Measurements from ENCODE around the gene STIP1. TPM values are rescaled to one million over a fixed set of nuclear protein-coding genes. Genes with fewer than 3 reads are reported as not detected.
"Not testable (repeated sequence)": the region's sequence is repeated elsewhere in the genome, so short reads cannot be mapped to it uniquely, and the experiment has no call there.

Gene STIP1
- total RNA-seq, 4 donors from 2014 or later = 141 to 193 (median 168) TPM

DNA sequence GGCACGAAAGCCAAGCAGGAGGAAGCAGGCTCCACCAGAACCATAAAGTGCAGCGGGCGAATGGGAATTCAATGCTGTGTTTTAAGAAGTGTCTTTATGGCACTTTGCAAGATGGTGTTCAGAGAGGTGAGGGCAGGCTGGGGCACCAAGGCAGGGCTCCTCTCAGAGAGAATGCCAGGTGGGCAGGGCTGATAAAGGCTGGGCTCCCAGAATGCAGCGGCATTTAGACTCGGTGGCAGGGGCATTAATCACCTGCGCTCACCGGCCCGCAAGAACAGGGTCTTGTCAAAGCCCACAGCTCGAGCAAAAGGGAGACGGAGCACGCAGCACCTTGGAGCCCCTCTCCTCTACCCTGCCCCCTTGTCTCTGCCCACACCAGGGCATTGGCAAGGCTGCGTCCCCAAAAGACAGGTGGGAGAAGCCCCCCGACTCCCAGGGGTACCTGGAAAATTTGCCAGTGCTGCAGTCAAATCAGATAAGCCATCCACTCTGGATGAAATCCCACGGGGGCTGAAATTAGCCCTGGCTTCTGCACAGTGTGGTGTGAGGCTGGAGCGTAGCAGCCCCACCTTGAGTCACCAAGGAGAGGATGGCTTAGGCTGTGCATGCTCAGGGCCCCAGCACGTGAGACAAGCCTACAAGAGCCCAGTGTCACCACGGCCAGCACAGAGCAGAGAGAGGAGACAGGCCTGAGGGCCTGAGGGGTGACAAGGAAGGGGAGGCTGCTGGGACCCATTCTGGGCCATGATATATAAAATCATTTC is 28.2 kb upstream of the STIP1 start:
- peak overlapping the region in 2 of 4 donors; percentile 46 to 71 for H3K27ac ChIP-seq
- DNase-seq (no peak), ATAC-seq (no peak)
- no peaks in the 10 kb centered on the region for H3K9me3 ChIP-seq
- in situ Hi-C loops (cut with MboI; ENCODE audit: low sequenced_read_pairs in 4 of 4) = loop anchor here in 1 of 4 donors (25.0 kb wide), 1 partner anchor 321 kb away; the partner anchor contains the start of gene MARK2
- H3K36me3 ChIP-seq = no peaks in the 10 kb centered on the region
- H3K4me1 ChIP-seq = peaks cover 28 to 44% of the 10 kb centered on the region in 2 donors
- intact Hi-C loops (cut with DNase I; ENCODE audit: low total_unique reads) = no loop called here
- TF ChIP-seq, protein P1, sequence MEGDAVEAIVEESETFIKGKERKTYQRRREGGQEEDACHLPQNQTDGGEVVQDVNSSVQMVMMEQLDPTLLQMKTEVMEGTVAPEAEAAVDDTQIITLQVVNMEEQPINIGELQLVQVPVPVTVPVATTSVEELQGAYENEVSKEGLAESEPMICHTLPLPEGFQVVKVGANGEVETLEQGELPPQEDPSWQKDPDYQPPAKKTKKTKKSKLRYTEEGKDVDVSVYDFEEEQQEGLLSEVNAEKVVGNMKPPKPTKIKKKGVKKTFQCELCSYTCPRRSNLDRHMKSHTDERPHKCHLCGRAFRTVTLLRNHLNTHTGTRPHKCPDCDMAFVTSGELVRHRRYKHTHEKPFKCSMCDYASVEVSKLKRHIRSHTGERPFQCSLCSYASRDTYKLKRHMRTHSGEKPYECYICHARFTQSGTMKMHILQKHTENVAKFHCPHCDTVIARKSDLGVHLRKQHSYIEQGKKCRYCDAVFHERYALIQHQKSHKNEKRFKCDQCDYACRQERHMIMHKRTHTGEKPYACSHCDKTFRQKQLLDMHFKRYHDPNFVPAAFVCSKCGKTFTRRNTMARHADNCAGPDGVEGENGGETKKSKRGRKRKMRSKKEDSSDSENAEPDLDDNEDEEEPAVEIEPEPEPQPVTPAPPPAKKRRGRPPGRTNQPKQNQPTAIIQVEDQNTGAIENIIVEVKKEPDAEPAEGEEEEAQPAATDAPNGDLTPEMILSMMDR (IDR thresholded peaks at IDR 0.05 in 4 of 5, conservative IDR thresholded peaks at IDR 0.05 in 1 of 5) = no peak
- TF ChIP-seq POLR2A (IDR thresholded peaks at IDR 0.05) = no peak
- no peak overlapping the region for H3K4me3 ChIP-seq
- H3K27me3 ChIP-seq = no peaks in the 10 kb centered on the region

DNA sequence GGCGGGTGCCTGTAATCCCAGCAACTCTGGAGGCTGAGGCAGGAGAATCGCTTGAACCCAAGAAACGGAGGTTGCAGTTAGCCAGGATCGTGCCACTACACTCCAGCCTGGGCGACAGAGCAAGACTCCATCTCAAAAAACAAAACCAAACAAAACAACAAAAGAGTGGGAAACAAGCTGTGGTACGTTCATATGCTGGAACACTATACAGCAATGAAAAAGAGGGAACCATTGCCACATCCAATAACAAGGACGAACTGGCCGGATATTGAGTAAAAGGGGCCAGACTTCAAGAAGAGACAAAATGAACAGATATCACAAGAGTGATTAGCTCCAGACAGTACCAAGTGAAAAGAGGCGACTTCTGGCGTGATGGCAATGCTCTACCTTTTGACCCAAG is 24.9 kb upstream of the STIP1 start:
- Histone ChIP-seq H3K4me1 (peaks cover 38 to 55% of the 10 kb centered on the region in 2 donors), H3K27ac (peak overlapping the region in 1 of 4 donors; percentile 31), H3K4me3 (no peak overlapping the region), H3K36me3 (no peaks in the 10 kb centered on the region), H3K27me3 (no peaks in the 10 kb centered on the region), H3K9me3 (no peaks in the 10 kb centered on the region)
- intact Hi-C loops (cut with DNase I; ENCODE audit: low total_unique reads) (no loop called here), in situ Hi-C loops (cut with MboI; ENCODE audit: low sequenced_read_pairs in 4 of 4) (loop anchor here in 1 of 4 donors (25.0 kb wide), 1 partner anchor 324 kb away; the partner anchor contains the start of gene MARK2)
- TF ChIP-seq, protein P1 (IDR thresholded peaks at IDR 0.05 in 4 of 5, conservative IDR thresholded peaks at IDR 0.05 in 1 of 5) = no peak
- TF ChIP-seq POLR2A (IDR thresholded peaks at IDR 0.05) = no peak
- ATAC-seq = no peak
- DNase-seq = no peak

DNA sequence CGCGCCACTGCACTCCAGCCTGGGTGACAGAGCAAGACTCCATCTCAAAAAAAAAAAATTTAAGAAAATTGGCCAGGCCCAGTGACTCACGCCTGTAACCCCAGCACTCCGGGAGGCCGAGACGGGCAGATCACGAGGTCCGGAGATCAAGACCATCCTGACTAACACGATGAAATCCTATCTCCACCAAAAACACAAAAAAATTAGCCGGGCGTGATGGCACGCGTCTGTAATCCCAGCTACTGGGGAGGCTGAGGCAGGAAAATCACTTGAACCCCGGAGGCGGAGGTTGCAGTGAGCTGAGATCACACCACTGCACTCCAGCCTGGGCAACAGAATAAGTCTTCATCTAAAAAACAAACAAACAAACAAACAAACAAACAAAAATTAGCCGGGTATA is 23.2 kb upstream of the STIP1 start:
- H3K4me3 ChIP-seq; H3K36me3 ChIP-seq; H3K27me3 ChIP-seq; intact Hi-C loops (cut with DNase I; ENCODE audit: low total_unique reads); H3K9me3 ChIP-seq; DNase-seq; ATAC-seq: not testable (repeated sequence)
- in situ Hi-C loops (cut with MboI; ENCODE audit: low sequenced_read_pairs in 4 of 4) = loop anchor here in 1 of 4 donors (25.0 kb wide), 1 partner anchor 325 kb away; the partner anchor contains the start of gene MARK2
- H3K4me1 ChIP-seq = peaks cover 28 to 41% of the 10 kb centered on the region in 2 donors
- peak overlapping the region in 3 of 4 donors; percentile 94 to 98 (median 96) for H3K27ac ChIP-seq

DNA sequence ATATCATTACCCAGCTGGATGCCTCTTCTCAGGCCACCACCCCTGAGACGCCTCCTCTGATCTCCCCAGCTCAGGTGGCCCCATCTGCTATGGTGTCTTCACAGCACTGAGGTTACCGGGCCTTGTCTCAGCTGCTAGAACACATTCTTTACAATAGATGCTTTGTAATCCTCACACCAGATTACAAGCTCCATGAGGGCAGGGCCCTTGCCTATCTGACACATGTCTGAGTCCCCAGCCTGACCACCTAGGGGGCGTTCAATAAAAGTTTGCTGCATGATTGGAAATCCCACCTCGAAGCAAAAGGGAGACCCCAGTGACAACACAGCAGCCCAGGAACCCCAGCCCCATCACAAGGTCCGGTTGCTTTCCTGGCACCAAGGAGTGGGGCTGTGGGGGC is 22.0 kb upstream of the STIP1 start:
- DNase-seq (no peak), ATAC-seq (no peak)
- H3K4me3 ChIP-seq = peak overlapping the region; percentile 44 to 84 (median 77)
- no peak for TF ChIP-seq POLR2A (IDR thresholded peaks at IDR 0.05)
- TF ChIP-seq, protein P1 (IDR thresholded peaks at IDR 0.05 in 4 of 5, conservative IDR thresholded peaks at IDR 0.05 in 1 of 5) = no peak
- peak overlapping the region; percentile 94 to 98 (median 97) for H3K27ac ChIP-seq
- peaks cover 22 to 35% of the 10 kb centered on the region in 2 donors for H3K4me1 ChIP-seq
- in situ Hi-C loops (cut with MboI; ENCODE audit: low sequenced_read_pairs in 4 of 4) = loop anchor here in 1 of 4 donors (25.0 kb wide), 1 partner anchor 327 kb away; the partner anchor contains the start of gene MARK2
- no peaks in the 10 kb centered on the region for H3K36me3 ChIP-seq
- intact Hi-C loops (cut with DNase I; ENCODE audit: low total_unique reads) = no loop called here
- no peaks in the 10 kb centered on the region for H3K27me3 ChIP-seq
- H3K9me3 ChIP-seq = no peaks in the 10 kb centered on the region
